BLaER1 (cell line): Measurements from ENCODE around the gene WDR13.

ENCODE experiments used
- H3K27ac ChIP-seq: shearing (Covaris generic); formaldehyde crosslinking; 2 replicates; pipeline ENCODE4 v1.8.1; 2022
- H3K27me3 ChIP-seq: shearing (Covaris generic); formaldehyde crosslinking; 2 replicates; pipeline ENCODE4 v1.8.1; 2022
- H3K36me3 ChIP-seq: shearing (Covaris generic); formaldehyde crosslinking; 2 replicates; pipeline ENCODE4 v1.8.1; 2022
- H3K4me1 ChIP-seq: shearing (Covaris generic); formaldehyde crosslinking; 2 replicates; pipeline ENCODE4 v1.8.1; 2022
- H3K4me2 ChIP-seq: shearing (Covaris generic); formaldehyde crosslinking; 2 replicates; pipeline ENCODE4 v1.8.1; 2022
- H3K4me3 ChIP-seq: shearing (Covaris generic); formaldehyde crosslinking; 2 replicates; pipeline ENCODE4 v1.8.1; 2022
- H3K9ac ChIP-seq: shearing (Covaris generic); formaldehyde crosslinking; 2 replicates; pipeline ENCODE4 v1.8.1; 2022
- H3K9me3 ChIP-seq: shearing (Covaris generic); formaldehyde crosslinking; 2 replicates; pipeline ENCODE4 v1.8.1; 2022
- H4K20me1 ChIP-seq: shearing (Covaris generic); formaldehyde crosslinking; 2 replicates; pipeline ENCODE4 v1.8.1; 2022
- Cebpa-rat ChIP-seq: shearing (Covaris generic); IDR thresholded peaks from 2 replicates; pipeline ENCODE4 v1.8.1; 2022

Gene WDR13

GRCh38 chrX:48591255-48591791, 6.0 kb upstream of the WDR13 start:
- no peaks in the 10 kb centered on the region for H3K9me3 ChIP-seq
- H3K4me3 ChIP-seq: no peak overlapping the region
- peaks cover 24% of the 10 kb centered on the region; the same call in 1 of the 2 replicates for H3K27me3 ChIP-seq
- H3K27ac ChIP-seq: no peak overlapping the region
- H4K20me1 ChIP-seq: no peaks in the 10 kb centered on the region
- no peak overlapping the region for H3K4me2 ChIP-seq
- no peaks in the 10 kb centered on the region for H3K36me3 ChIP-seq
- H3K9ac ChIP-seq: no peak overlapping the region
- no peak for TF ChIP-seq Cebpa-rat
- H3K4me1 ChIP-seq: peaks cover 17% of the 10 kb centered on the region

GRCh38 chrX:48592971-48593370, 4.3 kb upstream of the WDR13 start:
- H3K4me2 ChIP-seq: no peak overlapping the region
- H3K4me3 ChIP-seq: no peak overlapping the region
- H3K27me3 ChIP-seq: peaks cover 12% of the 10 kb centered on the region; the same call in 1 of the 2 replicates
- no peaks in the 10 kb centered on the region for H3K36me3 ChIP-seq
- no peak overlapping the region for H3K9ac ChIP-seq
- H3K4me1 ChIP-seq: peaks cover 24% of the 10 kb centered on the region
- TF ChIP-seq Cebpa-rat: no peak
- no peak overlapping the region for H3K27ac ChIP-seq
- no peaks in the 10 kb centered on the region for H3K9me3 ChIP-seq
- H4K20me1 ChIP-seq: no peaks in the 10 kb centered on the region

GRCh38 chrX:48595929-48596328, 1.4 kb upstream of the WDR13 start:
- H3K27me3 ChIP-seq: 0 out of 2 replicates have a peak, but pooled peaks cover 3% of the 10 kb centered on the region
- peak overlapping the region; percentile 62 for H3K27ac ChIP-seq
- no peak overlapping the region for H3K4me3 ChIP-seq
- peak overlapping the region; percentile 70 for H3K4me2 ChIP-seq
- no peak for TF ChIP-seq Cebpa-rat
- no peaks in the 10 kb centered on the region for H3K9me3 ChIP-seq
- no peaks in the 10 kb centered on the region for H4K20me1 ChIP-seq
- H3K4me1 ChIP-seq: peaks cover 29% of the 10 kb centered on the region
- peaks cover 22% of the 10 kb centered on the region for H3K36me3 ChIP-seq
- no peak overlapping the region for H3K9ac ChIP-seq

GRCh38 chrX:48598614-48599013, 1.3 kb downstream of the WDR13 start:
- no peak for TF ChIP-seq Cebpa-rat
- H3K9me3 ChIP-seq: no peaks in the 10 kb centered on the region
- H4K20me1 ChIP-seq: no peaks in the 10 kb centered on the region
- peaks cover 29% of the 10 kb centered on the region for H3K4me1 ChIP-seq
- peak overlapping the region; percentile 77 for H3K4me3 ChIP-seq
- 0 out of 2 replicates have a peak overlapping the region, but pooled peaks have one; percentile 86 for H3K9ac ChIP-seq
- peak overlapping the region; percentile 70 for H3K4me2 ChIP-seq
- H3K36me3 ChIP-seq: peaks cover 47% of the 10 kb centered on the region
- H3K27ac ChIP-seq: no peak overlapping the region
- 0 out of 2 replicates have a peak, but pooled peaks cover under 1% of the 10 kb centered on the region for H3K27me3 ChIP-seq

- H4K20me1 ChIP-seq: no peaks in the 10 kb centered on the region
- H3K4me3 ChIP-seq: no peak overlapping the region
- TF ChIP-seq Cebpa-rat: no peak
- H3K27ac ChIP-seq: no peak overlapping the region
- H3K4me2 ChIP-seq: no peak overlapping the region
- H3K9ac ChIP-seq: no peak overlapping the region
- no peaks in the 10 kb centered on the region for H3K9me3 ChIP-seq
- peaks cover 53% of the 10 kb centered on the region for H3K36me3 ChIP-seq
- H3K4me1 ChIP-seq: peaks cover 29% of the 10 kb centered on the region
- peaks cover 8% of the 10 kb centered on the region; the same call in 1 of the 2 replicates for H3K27me3 ChIP-seq
These were observed 2.0 kb downstream of the WDR13 start for GRCh38 chrX:48599341-48599740.

GRCh38 chrX:48600226-48600625, 2.9 kb downstream of the WDR13 start:
- TF ChIP-seq Cebpa-rat: no peak
- Histone ChIP-seq H3K4me1 (peaks cover 23% of the 10 kb centered on the region), H3K9me3 (no peaks in the 10 kb centered on the region), H3K9ac (no peak overlapping the region), H3K4me3 (no peak overlapping the region), H4K20me1 (no peaks in the 10 kb centered on the region), H3K36me3 (peaks cover 61% of the 10 kb centered on the region), H3K27ac (no peak overlapping the region), H3K27me3 (peaks cover 12% of the 10 kb centered on the region; the same call in 1 of the 2 replicates), H3K4me2 (no peak overlapping the region)

GRCh38 chrX:48601741-48602394, 4.6 kb downstream of the WDR13 start:
- H3K4me1 ChIP-seq: peaks cover 7% of the 10 kb centered on the region
- no peak for TF ChIP-seq Cebpa-rat
- H3K9ac ChIP-seq: no peak overlapping the region
- H3K4me3 ChIP-seq: no peak overlapping the region
- H3K4me2 ChIP-seq: no peak overlapping the region
- H3K27ac ChIP-seq: no peak overlapping the region
- no peaks in the 10 kb centered on the region for H4K20me1 ChIP-seq
- peaks cover 62% of the 10 kb centered on the region for H3K36me3 ChIP-seq
- H3K27me3 ChIP-seq: peaks cover 12% of the 10 kb centered on the region; the same call in 1 of the 2 replicates
- no peaks in the 10 kb centered on the region for H3K9me3 ChIP-seq

GRCh38 chrX:48604701-48605100, 7.4 kb downstream of the WDR13 start:
- TF ChIP-seq Cebpa-rat: no peak
- no peaks in the 10 kb centered on the region for H4K20me1 ChIP-seq
- H3K27me3 ChIP-seq: peaks cover 12% of the 10 kb centered on the region; the same call in 1 of the 2 replicates
- H3K27ac ChIP-seq: no peak overlapping the region
- no peaks in the 10 kb centered on the region for H3K4me1 ChIP-seq
- H3K4me3 ChIP-seq: no peak overlapping the region
- H3K36me3 ChIP-seq: peaks cover 50% of the 10 kb centered on the region
- no peaks in the 10 kb centered on the region for H3K9me3 ChIP-seq
- H3K9ac ChIP-seq: no peak overlapping the region
- no peak overlapping the region for H3K4me2 ChIP-seq

GRCh38 chrX:48606091-48606490, 8.8 kb downstream of the WDR13 start:
- Histone ChIP-seq H3K4me2 (no peak overlapping the region), H3K27ac (no peak overlapping the region), H3K4me1 (no peaks in the 10 kb centered on the region), H3K27me3 (peaks cover 12% of the 10 kb centered on the region; the same call in 1 of the 2 replicates), H3K36me3 (peaks cover 38% of the 10 kb centered on the region), H4K20me1 (no peaks in the 10 kb centered on the region), H3K4me3 (no peak overlapping the region), H3K9ac (no peak overlapping the region), H3K9me3 (no peaks in the 10 kb centered on the region)
- no peak for TF ChIP-seq Cebpa-rat

- TF ChIP-seq Cebpa-rat: no peak
- no peaks in the 10 kb centered on the region for H3K4me1 ChIP-seq
- H3K4me3 ChIP-seq: no peak overlapping the region
- H3K27ac ChIP-seq: no peak overlapping the region
- H3K4me2 ChIP-seq: no peak overlapping the region
- H3K27me3 ChIP-seq: peaks cover 17% of the 10 kb centered on the region
- no peak overlapping the region for H3K9ac ChIP-seq
- no peaks in the 10 kb centered on the region for H3K9me3 ChIP-seq
- no peaks in the 10 kb centered on the region for H3K36me3 ChIP-seq
- H4K20me1 ChIP-seq: no peaks in the 10 kb centered on the region
These were observed 14.4 kb downstream of the WDR13 start for GRCh38 chrX:48611703-48612102.
